ENCODE measurements around the gene CYP2F1.

GRCh38 chr19:41111296-41111695 is 2.9 kb upstream of the CYP2F1 start:
- no peak for TF ChIP-seq CTCF (IDR thresholded peaks at IDR 0.05)
- no peak for TF ChIP-seq POLR2A (IDR thresholded peaks at IDR 0.05)
- no peak for TF ChIP-seq EP300 (IDR thresholded peaks at IDR 0.05)
